Activated CD4-positive, alpha-beta T cell treated with anti-CD3 and anti-CD28 coated beads, Interleukin-10, Interleukin-2, amounts not matched to agents 100 ng/mL and 50 ng/mL, durations not matched to agents 16 hours and 8 hours (primary cell): ENCODE data around the gene CAPN8.

Experiments
- DNase-seq: peaks from one replicate; pipeline ENCODE4 v3.0.0-alpha.2; 2020

Gene CAPN8

DNA sequence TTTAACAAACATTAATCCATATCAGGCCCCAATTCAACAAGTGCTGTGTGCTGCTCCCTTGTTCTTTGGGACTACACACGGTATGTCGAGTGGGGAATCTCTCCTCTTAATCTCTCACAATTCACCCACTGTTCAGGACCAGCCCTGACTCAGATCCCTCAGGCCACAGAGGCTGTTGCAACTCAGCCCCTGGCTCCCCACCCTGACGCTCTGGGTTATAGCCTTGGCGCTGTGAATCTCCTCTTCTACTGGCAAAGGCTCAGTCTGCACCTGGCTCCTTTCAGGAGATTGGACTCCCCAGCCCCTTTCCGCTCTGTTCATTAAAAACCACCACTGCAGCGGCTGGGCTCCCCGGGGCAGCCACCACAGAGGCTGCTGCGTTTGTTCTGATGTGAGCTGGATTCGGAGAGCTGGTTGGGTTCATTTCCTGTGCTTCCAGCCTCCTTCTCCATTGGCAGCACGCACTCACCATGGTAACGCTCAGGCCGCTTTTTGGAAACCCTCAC is 13.0 kb downstream of the CAPN8 start:
- DNase-seq = no peak

DNA sequence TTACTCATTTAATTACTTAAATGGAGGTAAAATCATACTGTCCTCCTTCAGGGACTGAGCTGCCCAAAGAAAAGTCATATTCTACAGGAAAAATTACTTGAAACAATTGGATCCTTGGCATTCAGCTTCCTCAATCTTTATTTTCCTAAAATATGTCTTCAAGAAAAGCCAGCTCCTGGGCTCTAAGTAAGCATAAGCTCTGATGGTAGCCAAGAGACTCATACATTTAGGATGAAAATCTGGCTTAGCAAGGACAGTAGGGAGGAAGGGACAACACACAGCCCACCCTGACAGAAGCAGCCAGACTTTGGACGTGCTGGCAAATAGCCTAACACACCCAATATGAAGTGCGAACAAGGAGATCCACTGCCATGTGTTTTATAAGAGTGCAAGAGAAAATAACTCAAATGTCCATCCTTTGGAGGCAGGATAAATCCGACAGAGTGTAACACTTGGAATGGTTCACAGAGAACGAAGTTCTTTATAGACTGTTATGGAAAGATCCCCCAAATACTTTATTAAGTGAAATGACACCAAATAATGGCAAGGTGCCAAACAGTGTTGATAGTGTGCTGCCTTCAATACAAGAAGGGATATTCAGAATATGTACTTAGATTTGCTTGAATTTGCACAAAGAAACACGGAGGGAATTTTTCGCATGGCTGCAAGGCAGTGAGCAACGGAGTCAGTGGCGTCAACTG is 14.1 kb downstream of the CAPN8 start:
- no peak for DNase-seq

DNA sequence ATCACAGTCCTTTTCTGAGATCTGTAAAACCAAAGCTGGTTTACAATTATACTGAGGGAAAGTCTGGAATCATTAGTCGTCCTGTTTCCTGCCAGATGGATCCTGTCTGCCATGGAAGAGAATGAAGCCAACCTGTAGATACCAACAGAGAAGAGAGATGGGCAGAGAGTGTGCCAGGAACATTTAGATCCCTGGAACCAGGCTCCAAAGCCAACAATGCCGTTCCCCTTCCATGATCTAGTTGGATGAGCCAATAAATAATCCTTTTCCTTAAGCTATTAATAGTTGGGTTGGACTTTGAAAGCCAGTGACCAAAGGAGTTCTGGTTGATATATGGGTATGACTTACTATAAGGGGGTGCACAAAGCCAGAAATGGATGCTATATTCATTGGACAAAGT is 15.0 kb downstream of the CAPN8 start:
- no peak for DNase-seq

DNA sequence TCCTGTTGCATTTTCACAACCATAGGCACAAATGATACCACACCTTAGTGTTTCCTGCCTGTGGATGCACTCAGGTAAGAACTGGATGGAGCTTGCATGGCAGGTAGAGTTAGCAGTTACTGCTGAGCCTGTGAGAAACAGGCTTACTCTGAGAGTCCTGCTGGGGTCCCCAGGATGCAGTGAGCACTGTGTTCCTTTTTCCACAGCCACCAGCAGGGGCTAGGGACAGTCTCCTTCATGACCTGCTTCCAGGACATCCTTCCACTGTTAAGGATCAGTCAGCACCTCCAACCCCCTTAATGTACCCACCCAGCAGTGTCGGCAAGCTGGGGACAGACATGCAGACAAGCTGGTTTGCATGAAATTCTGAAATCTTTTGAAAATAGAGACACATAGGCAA is 16.3 kb downstream of the CAPN8 start:
- no peak for DNase-seq

DNA sequence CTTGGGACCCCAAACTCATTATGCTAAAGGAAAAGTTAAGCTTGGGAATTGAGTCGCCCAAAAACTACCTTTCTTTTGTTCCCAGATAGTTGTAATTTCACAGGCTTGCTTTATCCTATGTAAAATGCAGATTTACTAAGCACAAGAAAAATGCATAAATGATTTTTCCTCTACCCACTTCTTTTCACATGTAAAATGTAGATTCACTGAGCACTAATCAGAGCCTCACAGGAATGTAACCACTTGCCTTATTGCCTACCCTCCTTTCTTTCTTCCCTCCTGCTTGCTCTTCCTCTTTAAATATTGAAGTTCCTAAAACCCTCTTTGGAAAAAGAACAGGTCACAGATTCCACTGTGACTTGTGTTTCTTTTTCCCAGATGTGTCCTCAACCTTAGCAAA is 18.3 kb downstream of the CAPN8 start:
- DNase-seq = no peak

DNA sequence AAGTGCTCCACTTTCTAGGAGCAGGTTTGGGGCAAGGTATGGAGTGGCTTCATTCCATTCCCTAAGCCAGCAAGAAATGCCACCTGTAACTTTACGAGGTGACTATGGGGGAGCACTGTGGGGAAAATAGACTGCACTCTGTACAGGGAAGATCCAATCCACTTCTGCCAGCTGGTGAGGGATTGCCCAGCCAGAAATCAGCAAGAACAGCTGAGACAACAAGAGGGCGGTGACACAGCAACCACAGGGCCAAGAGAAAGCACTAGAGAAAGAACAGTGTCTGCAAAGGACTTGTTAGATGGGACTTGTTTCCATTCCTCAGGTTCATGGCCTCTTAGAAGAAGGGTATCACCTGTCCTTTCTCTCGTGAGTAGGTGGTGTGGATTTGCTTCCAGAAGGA is 19.6 kb downstream of the CAPN8 start:
- DNase-seq = no peak

DNA sequence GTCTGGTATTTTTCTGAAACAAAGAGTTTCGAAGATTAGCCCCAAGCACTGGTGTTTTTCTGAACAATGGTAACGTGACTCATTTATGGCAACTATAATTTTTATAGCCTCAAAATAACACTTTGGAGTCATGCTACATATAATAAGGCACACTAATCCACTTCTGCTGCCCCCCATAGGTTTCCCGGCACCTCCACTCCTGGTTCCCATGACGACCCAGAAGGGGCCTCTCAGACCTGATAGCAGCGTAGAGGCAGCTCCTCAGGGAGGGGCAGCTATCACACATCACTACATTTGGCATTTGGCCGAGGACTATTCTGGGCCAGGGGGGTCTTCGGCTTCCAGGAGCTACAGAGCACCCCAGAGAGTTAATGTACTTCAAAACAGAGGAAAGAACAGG is 23.3 kb downstream of the CAPN8 start:
- no peak for DNase-seq

DNA sequence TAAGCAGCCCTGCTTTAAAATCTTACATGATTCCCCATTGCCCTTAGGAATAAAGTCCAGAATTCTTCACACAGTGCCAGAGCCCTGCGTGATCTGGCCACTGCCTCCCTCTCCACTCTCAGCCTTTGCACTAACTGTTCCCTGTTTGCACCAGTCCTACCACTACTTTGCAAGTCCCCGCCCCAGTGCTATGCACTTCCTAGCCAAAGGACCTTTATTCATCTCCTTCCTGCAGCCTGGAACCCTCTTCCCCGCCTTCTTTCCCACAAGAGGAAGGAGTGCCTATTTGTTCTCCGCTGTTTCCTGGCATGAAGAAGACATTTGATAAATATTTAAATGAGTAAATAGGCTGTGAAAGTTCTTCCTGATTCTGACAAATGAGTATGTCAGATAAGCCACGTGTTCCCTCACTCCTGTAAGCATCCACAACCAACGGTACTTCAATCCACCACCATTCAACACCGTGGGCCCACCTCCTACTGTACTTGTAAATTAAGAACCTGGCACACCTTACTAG is 23.9 kb downstream of the CAPN8 start:
- DNase-seq = no peak

DNA sequence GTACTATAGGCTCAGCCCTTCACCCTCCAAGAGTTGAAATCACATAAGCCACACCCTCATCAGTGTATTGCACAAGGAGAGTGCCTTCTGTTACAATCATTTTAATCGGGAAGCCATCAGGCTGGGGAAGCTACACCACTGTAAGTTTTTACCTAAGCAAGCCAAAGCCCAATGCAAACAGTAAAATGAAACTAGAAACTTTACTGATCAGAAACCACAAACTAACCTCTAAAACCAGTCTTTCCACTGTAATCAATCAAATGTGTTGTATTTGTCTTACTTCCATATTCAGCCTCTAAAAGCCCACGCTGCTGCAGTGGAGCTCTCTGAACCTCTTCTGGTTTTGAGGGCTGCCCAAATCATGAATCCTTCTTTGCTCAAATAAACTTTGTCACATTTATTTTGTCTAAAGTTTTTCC is 26.2 kb downstream of the CAPN8 start:
- DNase-seq = peak; percentile 39

DNA sequence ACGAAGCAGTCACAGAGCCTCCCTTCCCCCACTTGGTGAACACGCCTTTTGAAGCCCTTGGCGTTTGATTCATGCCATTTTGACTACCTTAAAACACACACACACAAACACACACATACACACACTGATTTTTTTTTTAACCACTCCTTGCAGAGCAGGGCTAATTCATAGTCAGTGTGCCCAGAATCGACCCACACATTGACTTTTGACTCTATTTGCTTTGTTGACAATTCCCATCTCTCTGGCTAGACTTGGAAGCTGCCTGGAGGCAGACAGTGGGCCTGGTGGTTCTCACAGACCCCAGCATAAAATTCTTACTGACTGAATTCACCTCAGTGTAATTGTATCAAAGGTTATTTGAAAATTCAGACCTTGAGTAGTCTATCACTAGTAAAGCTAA is 30.3 kb downstream of the CAPN8 start:
- DNase-seq = no peak

DNA sequence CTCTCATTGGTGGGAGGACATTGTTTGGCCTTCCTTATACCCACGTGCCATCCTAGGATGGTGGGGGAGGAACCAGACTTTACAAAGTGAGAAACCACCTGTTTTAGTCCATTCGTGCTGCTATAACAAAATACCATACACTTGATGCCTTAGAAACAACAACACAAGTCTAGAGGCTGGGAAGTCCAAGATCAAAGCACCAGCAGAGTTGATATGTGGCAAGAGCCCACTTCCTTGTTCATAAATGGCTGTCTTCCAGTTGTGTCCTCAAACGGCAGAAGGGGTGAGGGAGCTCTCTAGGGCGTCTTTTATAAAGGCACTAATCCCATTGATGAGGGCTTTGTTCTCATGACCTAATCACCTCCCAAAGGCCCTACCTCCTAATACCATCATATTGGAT is 31.1 kb downstream of the CAPN8 start:
- no peak for DNase-seq

DNA sequence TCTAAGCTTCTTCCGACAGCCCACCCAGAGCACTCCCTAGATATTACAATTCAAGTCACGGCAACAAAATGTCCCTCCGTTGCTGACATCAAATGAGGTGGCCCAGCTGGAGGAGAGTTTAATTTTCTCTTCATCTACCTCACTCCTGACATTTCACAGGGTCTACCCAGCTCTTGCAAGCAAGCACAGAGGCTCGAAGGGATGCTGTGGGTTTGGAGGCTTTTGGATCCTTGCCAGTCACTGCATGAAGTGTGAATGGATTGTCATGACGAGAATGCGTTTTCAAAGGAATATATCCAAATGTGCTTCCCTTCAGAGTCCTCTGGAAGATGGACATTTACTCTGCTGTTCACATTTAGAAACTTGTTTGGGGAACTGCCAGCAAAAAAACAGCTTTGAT is 33.5 kb downstream of the CAPN8 start:
- DNase-seq = no peak

DNA sequence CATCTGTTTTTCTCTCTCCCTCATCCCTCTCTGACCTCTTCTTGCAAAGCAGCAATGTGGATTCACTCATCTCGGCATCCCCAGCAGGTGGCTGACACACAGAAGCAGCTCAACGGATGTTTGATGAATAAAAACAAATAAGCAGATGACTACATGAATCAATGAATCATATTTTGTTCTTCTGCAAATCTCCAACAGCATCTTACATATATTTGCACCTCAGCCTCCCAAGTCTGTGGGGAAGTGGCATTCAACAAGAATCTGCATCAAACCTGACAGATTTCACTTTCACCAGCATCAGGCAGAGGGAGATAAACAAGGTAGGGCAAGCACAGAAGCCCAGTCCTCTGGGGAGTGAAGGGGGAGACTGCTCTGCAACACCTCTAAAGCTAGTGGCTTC is 34.0 kb downstream of the CAPN8 start:
- DNase-seq = no peak

DNA sequence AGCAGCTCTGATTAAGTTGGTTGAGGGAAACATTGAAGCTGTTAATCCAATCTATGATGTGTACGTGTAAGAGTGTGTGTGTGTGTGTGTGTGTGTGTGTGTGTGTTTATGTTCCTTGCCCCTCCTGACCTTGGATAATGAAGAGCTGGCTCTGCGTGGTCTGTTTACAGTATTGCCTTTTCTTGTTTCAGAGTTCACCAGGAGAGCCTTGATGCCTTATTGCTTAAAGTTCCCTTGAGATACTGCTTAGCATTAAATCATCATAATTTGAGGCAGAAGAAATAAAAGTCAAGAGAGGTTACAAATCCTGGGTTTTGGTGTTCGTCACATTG is 36.4 kb downstream of the CAPN8 start:
- DNase-seq = no peak

DNA sequence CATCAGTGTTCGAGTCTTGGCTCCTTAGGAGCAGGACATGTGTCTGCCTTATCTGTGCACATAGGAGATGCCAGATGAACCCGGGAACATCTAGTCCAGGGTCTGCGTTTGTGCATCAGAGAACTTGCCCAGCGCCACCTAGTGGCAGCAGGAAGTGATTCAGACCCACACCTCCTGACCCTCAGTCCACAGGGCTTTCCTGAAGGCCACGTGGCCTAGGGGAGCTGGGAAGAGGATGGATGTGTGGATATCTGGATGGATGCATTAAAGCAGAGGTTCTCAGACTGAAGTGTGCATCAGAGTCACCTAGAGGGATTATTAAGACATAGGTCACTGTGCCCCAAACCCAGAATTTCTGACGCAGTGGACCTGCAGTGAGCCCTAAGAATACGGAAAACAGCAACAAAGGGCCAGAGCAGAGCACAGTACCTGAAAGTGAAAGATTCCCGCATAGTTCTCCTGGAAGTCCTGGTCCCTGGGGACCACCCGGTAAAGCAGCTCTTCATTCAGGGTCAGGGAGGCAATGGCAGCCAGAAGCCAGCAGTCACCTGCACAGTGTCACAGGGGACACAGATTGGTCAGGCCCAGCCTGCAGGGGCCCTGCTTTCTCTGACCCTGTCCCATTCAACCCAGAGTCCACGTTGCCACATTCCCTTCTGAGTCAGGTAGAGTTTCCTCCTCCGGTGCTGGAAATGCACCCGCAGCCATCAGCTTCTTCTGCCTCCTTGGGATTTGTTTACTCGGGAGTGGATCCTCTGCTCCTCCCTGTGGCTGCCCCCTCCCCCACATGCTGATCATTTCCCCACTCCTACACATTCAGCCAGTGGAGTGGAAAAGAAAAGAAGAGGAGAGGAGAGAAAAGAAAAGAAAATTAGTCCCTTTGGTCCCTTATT is 37.0 kb downstream of the CAPN8 start:
- peak; percentile 47 for DNase-seq

DNA sequence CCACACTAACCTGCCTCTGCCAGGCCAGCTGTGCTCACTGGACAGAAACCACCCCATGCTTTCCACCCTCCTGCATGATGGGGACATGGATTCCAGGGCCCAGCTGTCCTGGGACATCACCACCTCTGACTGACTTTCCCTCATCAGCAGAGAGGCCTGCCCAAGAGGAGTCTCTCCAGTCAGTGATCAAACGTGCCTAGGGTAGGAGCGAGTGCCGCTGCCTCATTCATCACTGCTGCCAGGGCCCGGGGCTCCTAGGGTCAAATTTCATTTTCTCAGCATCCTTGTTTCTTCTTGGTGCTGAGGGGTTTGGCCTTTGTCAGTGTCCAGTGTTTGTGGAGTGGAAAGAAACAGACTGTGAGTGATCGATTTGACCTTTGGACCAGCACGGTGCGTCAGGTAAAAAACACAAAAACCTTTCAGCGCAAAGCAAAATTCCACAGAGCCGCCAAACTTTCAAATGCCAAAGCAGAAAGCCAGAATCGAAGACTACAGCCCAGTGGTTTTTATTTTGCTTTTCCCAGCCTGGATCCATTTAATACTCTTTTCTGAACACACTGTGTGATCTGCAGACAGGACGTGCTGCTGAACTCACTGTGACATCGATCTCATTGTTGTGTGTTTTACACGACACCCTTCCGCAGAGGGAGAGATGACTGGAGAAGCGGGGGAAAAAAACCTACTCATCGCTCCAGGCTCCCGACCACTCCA is 43.2 kb downstream of the CAPN8 start:
- no peak for DNase-seq

DNA sequence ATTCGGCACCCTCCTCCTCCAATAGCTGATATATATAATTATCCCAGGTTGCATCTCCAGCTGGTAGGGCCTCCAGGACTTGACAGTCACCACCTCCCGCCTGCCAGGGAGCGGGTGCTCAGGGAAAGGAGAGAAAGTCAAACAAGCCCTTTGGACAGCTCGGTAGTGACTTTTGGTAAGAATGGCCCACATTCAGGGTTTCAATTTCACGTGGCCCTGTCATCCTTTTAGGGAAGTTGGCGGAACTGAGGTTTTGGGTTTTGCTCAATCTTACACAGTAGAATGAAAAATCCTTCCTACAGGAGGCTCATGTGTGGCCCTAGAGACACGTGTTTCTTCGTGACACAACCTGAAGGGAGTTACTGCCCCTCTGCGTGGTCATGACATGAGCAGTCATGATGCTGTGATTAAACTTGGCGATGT is 44.2 kb downstream of the CAPN8 start:
- peak; percentile 63 for DNase-seq

DNA sequence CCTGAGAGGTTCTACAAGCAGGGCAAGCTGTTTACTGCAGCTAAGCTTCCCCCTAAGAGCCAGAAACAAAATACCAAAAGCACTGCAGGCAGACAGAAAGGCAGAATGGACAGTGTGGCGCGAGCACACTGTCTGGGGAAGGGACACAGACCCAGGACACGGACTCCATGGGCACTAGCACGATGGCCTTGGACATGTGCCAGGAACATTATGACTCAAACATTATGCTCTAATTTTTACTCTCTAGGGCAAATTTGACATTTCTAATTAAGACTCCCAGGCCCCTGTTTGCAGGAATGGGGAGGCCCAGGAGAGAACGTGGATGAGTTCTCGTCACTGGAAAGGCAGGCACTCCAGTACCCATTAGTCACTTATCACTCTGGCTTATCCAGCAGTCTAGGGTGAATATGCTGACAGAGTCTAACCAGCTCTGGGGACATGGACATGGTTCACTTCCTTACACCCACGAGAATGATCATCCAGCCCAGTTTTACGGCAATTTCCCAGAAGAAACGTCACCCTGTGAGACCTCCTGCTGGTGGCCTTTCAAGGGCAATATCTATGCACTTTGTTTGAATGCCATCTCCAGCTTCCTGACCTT is 45.1 kb downstream of the CAPN8 start:
- no peak for DNase-seq

DNA sequence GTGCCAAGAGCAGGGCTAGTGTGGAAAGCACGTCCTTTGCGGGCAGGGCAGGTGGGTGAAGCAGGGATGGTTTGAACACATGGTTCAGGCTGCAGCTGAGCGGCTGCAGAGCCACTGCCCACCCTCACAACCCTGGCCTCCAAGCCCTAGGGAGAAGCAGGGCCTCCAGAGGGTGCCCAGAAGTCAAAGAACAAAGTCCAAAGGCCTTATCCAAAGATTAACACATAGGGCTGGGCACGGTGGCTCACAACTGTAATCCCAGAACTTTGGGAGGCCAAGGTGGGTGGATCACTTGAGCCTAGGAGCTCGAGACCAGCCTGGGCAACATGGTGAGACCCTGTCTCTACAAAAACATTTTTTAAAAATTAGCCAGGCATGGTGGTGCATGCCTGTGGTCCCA is 46.8 kb downstream of the CAPN8 start:
- DNase-seq = no peak

DNA sequence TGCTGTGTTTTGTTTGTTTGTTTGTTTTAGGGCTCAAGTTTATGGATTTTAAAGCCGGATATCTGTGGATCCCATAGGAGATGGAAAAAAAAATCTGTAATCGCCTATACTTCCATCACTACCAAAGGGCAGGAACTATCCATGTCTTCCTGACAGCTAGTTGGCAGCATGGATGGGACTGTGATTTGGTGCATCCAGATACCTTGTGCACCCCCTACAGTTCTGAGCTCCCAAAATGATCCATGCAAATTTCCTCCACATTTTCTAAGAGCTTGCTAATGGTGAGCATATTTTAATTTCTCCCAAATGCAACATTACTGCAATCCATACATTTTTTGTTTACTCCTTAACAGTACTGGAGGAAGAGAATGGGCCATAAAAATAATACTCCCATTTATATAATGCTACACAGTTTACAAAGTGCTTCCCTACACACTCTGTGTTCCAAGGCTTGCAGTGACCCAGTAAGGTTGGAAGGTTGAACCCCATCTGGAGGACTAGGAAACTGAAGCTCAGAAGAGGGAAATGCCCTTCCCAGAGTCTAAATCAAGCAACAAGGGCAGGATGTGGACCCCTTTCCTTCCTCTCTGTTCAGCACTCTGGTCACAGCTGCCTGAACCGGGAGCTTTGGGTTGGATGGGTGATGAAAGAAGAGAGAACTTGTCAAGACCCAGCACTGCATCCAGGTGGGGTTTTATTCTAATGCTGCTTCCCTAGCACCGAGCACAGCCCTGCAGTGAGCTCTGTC is 48.0 kb downstream of the CAPN8 start:
- DNase-seq = no peak

DNA sequence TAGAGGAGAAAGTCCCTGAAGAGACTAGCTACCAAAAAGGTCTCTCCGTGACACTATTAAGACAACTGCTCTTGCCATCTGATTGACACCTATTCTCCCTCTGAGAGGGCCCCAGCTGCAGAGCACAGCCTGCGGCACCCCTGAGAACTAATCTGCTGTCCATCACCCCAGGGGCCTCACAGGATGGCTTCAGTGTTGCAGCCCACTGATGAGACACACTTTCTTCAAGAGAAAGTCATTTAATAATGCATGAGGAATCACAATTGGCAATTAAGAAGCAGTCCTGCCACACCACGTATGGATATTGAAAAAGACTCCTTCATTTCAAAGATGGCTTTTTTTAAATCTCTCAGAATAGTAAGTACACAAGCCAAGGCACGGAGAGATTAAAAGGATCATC is 48.9 kb downstream of the CAPN8 start:
- DNase-seq = no peak

DNA sequence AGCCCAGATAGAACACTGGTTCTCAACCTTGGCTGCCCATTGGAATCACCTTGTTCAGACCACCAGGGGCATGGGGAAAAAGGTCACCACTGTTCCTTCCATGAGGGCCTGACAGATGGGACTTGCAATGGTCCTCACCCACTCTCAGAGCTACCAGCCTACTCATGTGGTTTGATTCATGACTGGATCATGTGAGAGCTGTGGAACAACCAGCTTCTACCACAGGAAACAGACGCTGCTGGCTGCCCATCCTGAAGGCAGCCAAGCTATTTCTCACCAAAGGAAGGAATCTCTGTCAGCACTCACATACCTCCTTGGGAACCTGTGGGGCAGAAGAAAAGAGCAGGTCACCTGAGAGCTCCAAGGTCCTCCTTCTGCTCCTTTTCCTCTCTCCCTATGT is 53.6 kb downstream of the CAPN8 start:
- DNase-seq = no peak
